Sigmoid colon (tissue), 4 donors: ENCODE data around the gene ZSWIM6.

ENCODE experiments used
- CTCF ChIP-seq, 4 experiments: fragments of 450-650 bp in 3 of 4; fragments of 200-600 bp in 1 of 4; IDR thresholded peaks; one replicate each; pipeline ENCODE4 v1.5.1; 2016 to 2019; ENCODE audit warnings: antibody characterized with exemption in 4 of 4, mild to moderate bottlenecking in 3 of 4, moderate library complexity in 2 of 4
- EP300 ChIP-seq, 4 donors: sonication (generic); formaldehyde crosslinking; IDR thresholded peaks; one replicate each; pipeline ENCODE4 v1.6.1; 2017; ENCODE audit warnings: antibody characterized with exemption in 4 of 4
- POLR2A ChIP-seq, 2 donors: fragments of 450-650 bp; IDR thresholded peaks; one replicate each; pipeline ENCODE4 v1.6.1; 2016; ENCODE audit warnings: antibody characterized with exemption in 2 of 2, mild to moderate bottlenecking in 2 of 2, moderate library complexity in 2 of 2
- POLR2AphosphoS5 ChIP-seq, 4 donors: sonication (generic); formaldehyde crosslinking; IDR thresholded peaks; one replicate each; pipeline ENCODE4 v1.6.1; 2017; ENCODE audit warnings: antibody characterized with exemption in 4 of 4

- TF ChIP-seq POLR2AphosphoS5 (IDR thresholded peaks at IDR 0.05) (no peak), POLR2A (IDR thresholded peaks at IDR 0.05) (no peak), CTCF (IDR thresholded peaks at IDR 0.05) (no peak), EP300 (IDR thresholded peaks at IDR 0.05) (no peak)
Measured at GRCh38 chr5:61429906-61430305, 97.8 kb downstream of the ZSWIM6 start.
